H9 (cell line): ENCODE results near the gene GRK1. TPM values are rescaled to one million over a fixed set of nuclear protein-coding genes. Genes with fewer than 3 reads are reported as not detected.

ENCODE experiments used
- DNase-seq: peaks from one replicate; pipeline ENCODE4 v3.0.0-alpha.2; 2017
- H2AFZ ChIP-seq: one replicate; pipeline ENCODE4 v1.6.1; 2013; ENCODE audit warnings: mild to moderate bottlenecking, low read length, control low read depth, moderate library complexity
- H2AK5ac ChIP-seq: 2 replicates; pipeline ENCODE4 v1.6.1; 2013; ENCODE audit warnings: low read length, control low read depth, mixed read lengths; ENCODE audit not compliant: insufficient read length
- H2BK120ac ChIP-seq: one replicate; pipeline ENCODE4 v1.6.1; 2013; ENCODE audit warnings: low read depth, mild to moderate bottlenecking, low read length, control low read depth, inconsistent platforms; ENCODE audit not compliant: poor library complexity, severe bottlenecking
- H2BK12ac ChIP-seq: 2 replicates; pipeline ENCODE4 v1.6.1; 2013; ENCODE audit warnings: low read length, control low read depth, mixed read lengths, low read depth; ENCODE audit not compliant: insufficient read length
- H2BK15ac ChIP-seq: 2 replicates; pipeline ENCODE4 v1.6.1; 2013; ENCODE audit warnings: low read depth, low read length, control low read depth
- H2BK20ac ChIP-seq: one replicate; pipeline ENCODE4 v1.6.1; 2013; ENCODE audit warnings: low read depth, mild to moderate bottlenecking, low read length, control low read depth, inconsistent platforms; ENCODE audit not compliant: poor library complexity, severe bottlenecking
- H2BK5ac ChIP-seq: 2 replicates; pipeline ENCODE4 v1.6.1; 2013; ENCODE audit warnings: low read length, control low read depth, mixed read lengths; ENCODE audit not compliant: insufficient read length
- H3K14ac ChIP-seq: 2 replicates; pipeline ENCODE4 v1.6.1; 2013; ENCODE audit warnings: low read length, control low read depth; ENCODE audit not compliant: insufficient read depth
- H3K18ac ChIP-seq: 2 replicates; pipeline ENCODE4 v1.6.1; 2013; ENCODE audit warnings: low read depth, mild to moderate bottlenecking, mixed read lengths, low read length, control low read depth; ENCODE audit not compliant: insufficient read length
- H3K23ac ChIP-seq: 2 replicates; pipeline ENCODE4 v1.6.1; 2013; ENCODE audit warnings: low read length, control low read depth, mixed read lengths, low read depth; ENCODE audit not compliant: insufficient read length
- H3K23me2 ChIP-seq: 2 replicates; pipeline ENCODE4 v1.6.1; 2013; ENCODE audit warnings: low read depth, mild to moderate bottlenecking, mixed read lengths, low read length, control low read depth; ENCODE audit not compliant: insufficient read length, poor library complexity, severe bottlenecking
- H3K27ac ChIP-seq: 2 replicates; pipeline ENCODE4 v1.5.1; 2013; ENCODE audit warnings: low read length, control low read depth, mixed read lengths, low read depth; ENCODE audit not compliant: insufficient read length
- H3K27me3 ChIP-seq: 2 replicates; pipeline ENCODE4 v1.6.1; 2013; ENCODE audit warnings: low read length, control low read depth, inconsistent platforms; ENCODE audit not compliant: insufficient read depth
- H3K4ac ChIP-seq: 2 replicates; pipeline ENCODE4 v1.6.1; 2013; ENCODE audit warnings: low read depth, mild to moderate bottlenecking, control low read depth, inconsistent platforms, low read length, moderate library complexity
- H3K4me1 ChIP-seq: 2 replicates; pipeline ENCODE4 v1.6.1; 2013; ENCODE audit warnings: low read length, control low read depth, inconsistent platforms; ENCODE audit not compliant: insufficient read depth
- H3K4me2 ChIP-seq: 2 replicates; pipeline ENCODE4 v1.6.1; 2013; ENCODE audit warnings: low read length, control low read depth, mixed read lengths; ENCODE audit not compliant: insufficient read length, insufficient read depth
- H3K56ac ChIP-seq: 2 replicates; pipeline ENCODE4 v1.6.1; 2013; ENCODE audit warnings: low read depth, mild to moderate bottlenecking, mixed read lengths, low read length, control low read depth; ENCODE audit not compliant: insufficient read length
- H3K79me1 ChIP-seq: 2 replicates; pipeline ENCODE4 v1.6.1; 2013; ENCODE audit warnings: low read depth, mild to moderate bottlenecking, moderate library complexity, low read length, control low read depth, inconsistent platforms; ENCODE audit not compliant: insufficient read depth, poor library complexity, severe bottlenecking
- H3K79me2 ChIP-seq: 2 replicates; pipeline ENCODE4 v1.6.1; 2013; ENCODE audit warnings: low read length, control low read depth, inconsistent platforms; ENCODE audit not compliant: insufficient read depth
- H3K9ac ChIP-seq: 2 replicates; pipeline ENCODE4 v1.6.1; 2013; ENCODE audit warnings: low read length, control low read depth, mixed read lengths; ENCODE audit not compliant: insufficient read length; ENCODE audit errors: extremely low read depth
- H3K9me3 ChIP-seq: one replicate; pipeline ENCODE4 v1.6.1; 2013; ENCODE audit warnings: low read depth, low read length, inconsistent platforms; ENCODE audit not compliant: control insufficient read depth
- H3T11ph ChIP-seq: one replicate; pipeline ENCODE4 v1.6.1; 2013; ENCODE audit warnings: mild to moderate bottlenecking, low read length, control low read depth, inconsistent platforms
- H4K20me1 ChIP-seq: one replicate; pipeline ENCODE4 v1.6.1; 2013; ENCODE audit not compliant: control insufficient read depth, insufficient read length, insufficient read depth
- H4K5ac ChIP-seq: 2 replicates; pipeline ENCODE4 v1.6.1; 2013; ENCODE audit warnings: low read depth, mild to moderate bottlenecking, mixed read lengths, low read length, control low read depth; ENCODE audit not compliant: insufficient read length
- H4K8ac ChIP-seq: replicated peaks from 2 replicates; pipeline ENCODE4 v1.6.1; 2013; ENCODE audit warnings: low read length, control low read depth, mixed read lengths, low read depth; ENCODE audit not compliant: insufficient read length
- H4K91ac ChIP-seq: 2 replicates; pipeline ENCODE4 v1.6.1; 2013; ENCODE audit warnings: low read depth, mild to moderate bottlenecking, moderate library complexity, mixed read lengths, low read length, control low read depth; ENCODE audit not compliant: insufficient read length
- H3K27ac Mint-ChIP-seq, 3 experiments: 2 replicates in 2 of 3; 3 replicates in 1 of 3; pipeline ENCODE4 v1.8.0; 2020 to 2021; ENCODE audit warnings: mixed read lengths in 3 of 3, mild to moderate bottlenecking in 1 of 3, moderate library complexity in 1 of 3
- H3K27me3 Mint-ChIP-seq: 2 replicates; pipeline ENCODE4 v1.8.0; 2021; ENCODE audit warnings: low read depth, mild to moderate bottlenecking, moderate library complexity, mixed read lengths
- H3K36me3 Mint-ChIP-seq, 3 experiments: 2 replicates in 2 of 3; 3 replicates in 1 of 3; pipeline ENCODE4 v1.8.0; 2020 to 2021; ENCODE audit warnings: low read depth in 3 of 3, mixed read lengths in 3 of 3; ENCODE audit not compliant: insufficient read depth in 1 of 3
- H3K4me1 Mint-ChIP-seq, 2 experiments: 2 replicates each; pipeline ENCODE4 v1.8.0; 2020; ENCODE audit warnings: mixed read lengths in 2 of 2
- H3K4me3 Mint-ChIP-seq, 2 experiments: 2 replicates in 1 of 2; 3 replicates in 1 of 2; pipeline ENCODE4 v1.8.0; 2020 to 2021; ENCODE audit warnings: mild to moderate bottlenecking in 2 of 2, mixed read lengths in 2 of 2, moderate library complexity in 1 of 2
- H3K9me3 Mint-ChIP-seq, 2 experiments: 2 replicates in 1 of 2; 3 replicates in 1 of 2; pipeline ENCODE4 v1.8.0; 2020; ENCODE audit warnings: mild to moderate bottlenecking in 2 of 2, mixed read lengths in 2 of 2, moderate library complexity in 1 of 2
- WGBS: extraction: QIAGEN DNeasy Blood & Tissue Kit; methylation state at CpG from one replicate; pipeline ENCODE4 v1.1.7; 2013; ENCODE audit warnings: missing lambda C conversion rate, low lambda C conversion rate, mixed read lengths; ENCODE audit not compliant: insufficient read length; ENCODE audit errors: extremely low coverage; 5-methylcytosine and 5-hydroxymethylcytosine counted together
- total RNA-seq: library from RNA; stranded (reverse); gene quantifications from 2 replicates; pipeline ENCODE4 v1.2.1, GENCODE V29; 2021
- TF ChIP-seq, protein P1 (sequence below): fragments of 200-600 bp; sonication (generic); conservative IDR thresholded peaks from 3 replicates; pipeline ENCODE4 v1.8.0; 2021; ENCODE audit warnings: antibody characterized with exemption, mild to moderate bottlenecking

The GRK1 gene
- total RNA-seq, 1 experiment from 2014 or later, result 0.31 TPM

DNA sequence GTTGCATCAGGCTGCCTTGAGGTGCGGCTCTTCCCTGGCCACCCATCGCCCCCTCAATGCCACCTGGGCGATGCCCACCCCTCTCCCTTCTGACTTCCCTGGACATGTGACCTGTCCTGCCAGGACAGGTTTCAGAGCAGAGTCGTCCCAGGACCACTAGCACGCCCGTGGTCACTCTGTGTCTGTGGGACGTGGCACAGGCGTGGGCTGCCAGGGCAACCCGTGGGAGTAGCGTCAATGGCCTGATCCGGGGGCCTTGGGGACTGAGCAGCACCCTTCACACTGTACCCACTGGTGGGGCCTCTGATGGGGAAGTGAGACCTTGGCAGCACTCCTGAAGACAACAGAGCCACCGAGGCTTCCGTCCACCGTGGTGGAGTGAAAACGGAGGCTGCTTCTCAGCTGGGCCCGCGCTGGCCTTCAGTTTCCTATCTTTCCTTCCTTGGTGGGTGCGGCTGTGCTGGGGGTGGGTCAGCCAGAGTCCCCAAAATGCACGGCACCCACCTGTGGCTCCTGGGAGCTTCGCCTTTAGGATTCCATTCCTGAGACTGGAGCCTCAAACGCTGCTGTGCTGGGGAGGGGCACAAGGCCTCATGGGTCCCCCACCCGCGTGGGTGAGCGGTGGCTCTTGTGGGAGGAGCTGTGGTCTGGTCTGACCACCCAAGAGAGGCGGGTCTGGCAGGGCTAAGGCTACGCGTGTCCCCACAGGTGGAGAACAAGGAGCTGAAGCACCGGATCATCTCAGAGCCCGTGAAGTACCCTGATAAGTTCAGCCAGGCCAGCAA lies 65.3 kb downstream of the GRK1 start:
- Histone ChIP-seq H2BK5ac (no peak overlapping the region), H4K91ac (no peak overlapping the region), H4K5ac (no peak overlapping the region), H3T11ph (no peak overlapping the region), H3K14ac (no peak overlapping the region), H3K4me1 (no peaks in the 10 kb centered on the region), H3K27me3 (no peaks in the 10 kb centered on the region), H3K9ac (no peak overlapping the region), H2AFZ (no peak overlapping the region), H2BK20ac (no peak overlapping the region), H4K20me1 (no peaks in the 10 kb centered on the region), H3K79me1 (no peaks in the 10 kb centered on the region), H3K23ac (no peak overlapping the region), H4K8ac (no peak overlapping the region), H2BK120ac (no peak overlapping the region), H3K4me2 (no peak overlapping the region), H3K4ac (no peak overlapping the region), H3K27ac (no peak overlapping the region), H3K56ac (no peak overlapping the region), H3K79me2 (no peaks in the 10 kb centered on the region), H3K9me3 (no peaks in the 10 kb centered on the region), H2AK5ac (no peak overlapping the region), H2BK15ac (no peak overlapping the region), H3K23me2 (no peaks in the 10 kb centered on the region), H2BK12ac (no peak overlapping the region), H3K18ac (no peak overlapping the region)
- Mint-ChIP-seq H3K36me3 (peaks cover 0 to 3% (median 0%) of the 10 kb centered on the region in 3 experiments; a peak in 1 of 7 replicates), H3K27me3 (peaks cover under 1% of the 10 kb centered on the region; the same call in 1 of the 2 replicates), H3K27ac (no peak overlapping the region), H3K4me1 (no peaks in the 10 kb centered on the region), H3K9me3 (peaks cover 5 to 10% of the 10 kb centered on the region in 2 experiments; a peak in 3 of 5 replicates), H3K4me3 (no peak overlapping the region)
- no peak for DNase-seq
- TF ChIP-seq, protein P1, sequence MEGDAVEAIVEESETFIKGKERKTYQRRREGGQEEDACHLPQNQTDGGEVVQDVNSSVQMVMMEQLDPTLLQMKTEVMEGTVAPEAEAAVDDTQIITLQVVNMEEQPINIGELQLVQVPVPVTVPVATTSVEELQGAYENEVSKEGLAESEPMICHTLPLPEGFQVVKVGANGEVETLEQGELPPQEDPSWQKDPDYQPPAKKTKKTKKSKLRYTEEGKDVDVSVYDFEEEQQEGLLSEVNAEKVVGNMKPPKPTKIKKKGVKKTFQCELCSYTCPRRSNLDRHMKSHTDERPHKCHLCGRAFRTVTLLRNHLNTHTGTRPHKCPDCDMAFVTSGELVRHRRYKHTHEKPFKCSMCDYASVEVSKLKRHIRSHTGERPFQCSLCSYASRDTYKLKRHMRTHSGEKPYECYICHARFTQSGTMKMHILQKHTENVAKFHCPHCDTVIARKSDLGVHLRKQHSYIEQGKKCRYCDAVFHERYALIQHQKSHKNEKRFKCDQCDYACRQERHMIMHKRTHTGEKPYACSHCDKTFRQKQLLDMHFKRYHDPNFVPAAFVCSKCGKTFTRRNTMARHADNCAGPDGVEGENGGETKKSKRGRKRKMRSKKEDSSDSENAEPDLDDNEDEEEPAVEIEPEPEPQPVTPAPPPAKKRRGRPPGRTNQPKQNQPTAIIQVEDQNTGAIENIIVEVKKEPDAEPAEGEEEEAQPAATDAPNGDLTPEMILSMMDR, result no peak
- WGBS, result no CpG with 5 or more reads among the region's 29 CpGs
